GM19328 (cell line): Measurements from ENCODE around the gene SDK2.

Experiments
- ATAC-seq: cut with Tn5 transposase; IDR thresholded peaks from one replicate; pipeline ENCODE4 v1.9.1; 2021; ENCODE audit warnings: mild to moderate bottlenecking, moderate library complexity; ENCODE audit not compliant: unreplicated experiment

SDK2 gene

GRCh38 chr17:73566905-73567782 is 77.1 kb downstream of the SDK2 start:
- no peak for ATAC-seq

- no peak for ATAC-seq
Measured at GRCh38 chr17:73564843-73565242, 79.4 kb downstream of the SDK2 start.

DNA sequence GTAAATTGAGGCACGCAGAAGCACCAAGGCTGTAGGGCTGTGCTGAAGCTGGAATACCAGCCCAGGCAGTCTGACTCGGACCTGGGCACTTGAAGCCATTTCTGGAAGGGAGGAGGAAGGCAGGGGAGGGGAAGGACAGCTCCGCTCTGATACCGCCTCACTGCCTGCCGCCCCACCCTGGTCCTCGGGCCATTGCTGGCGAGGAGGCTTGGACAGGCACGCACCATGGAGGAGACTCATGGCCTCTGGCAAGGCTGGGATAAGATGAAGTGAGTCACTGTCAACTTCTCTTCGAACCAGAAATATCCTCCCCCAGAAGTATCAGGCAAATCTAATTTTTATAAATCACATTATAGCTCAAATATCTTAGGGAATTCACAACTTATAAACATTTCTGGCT is 81.3 kb downstream of the SDK2 start:
- no peak for ATAC-seq

DNA sequence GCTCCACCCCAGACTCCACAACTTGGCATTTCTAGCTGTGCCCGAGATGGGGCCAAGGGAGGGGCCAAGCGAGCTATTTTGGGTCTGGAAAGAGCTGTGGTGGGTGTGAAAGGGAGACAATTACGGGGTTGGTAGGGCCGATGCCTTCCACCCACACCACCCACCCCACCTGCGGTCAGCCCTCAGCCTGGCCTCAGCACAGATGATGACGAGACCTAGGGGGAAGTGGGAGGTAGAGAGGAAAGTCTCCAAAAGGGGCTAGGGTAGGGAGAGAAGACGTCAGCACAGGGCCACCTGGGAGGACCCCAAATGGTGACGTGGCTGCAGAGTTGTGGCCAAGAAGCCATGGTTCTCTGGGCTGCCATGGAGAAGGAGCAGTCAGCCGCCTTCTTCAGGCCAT is 83.1 kb downstream of the SDK2 start:
- no peak for ATAC-seq

- no peak for ATAC-seq
Measured at GRCh38 chr17:73560661-73561060, 83.6 kb downstream of the SDK2 start.

DNA sequence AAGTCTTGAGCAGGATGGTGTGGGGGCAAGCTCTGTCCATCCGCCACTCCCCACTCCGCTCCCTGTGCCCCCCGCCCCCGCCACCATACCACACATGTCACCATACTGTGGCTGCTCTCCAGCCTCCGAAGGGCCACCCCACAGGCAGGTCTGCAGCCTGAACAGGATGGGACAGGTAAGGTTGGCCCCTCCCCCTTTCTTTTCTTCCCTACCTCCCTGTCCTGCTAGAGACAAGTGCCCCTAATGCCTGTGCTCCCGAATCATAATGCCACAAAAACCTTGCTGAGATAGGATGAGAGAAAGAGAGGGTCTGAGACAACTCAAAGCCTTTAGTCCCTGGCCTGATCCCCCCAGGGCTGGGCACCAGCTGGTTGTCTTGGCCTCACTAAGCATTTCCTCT is 84.7 kb downstream of the SDK2 start:
- ATAC-seq: no peak

GRCh38 chr17:73555199-73555960 is 88.9 kb downstream of the SDK2 start:
- no peak for ATAC-seq

DNA sequence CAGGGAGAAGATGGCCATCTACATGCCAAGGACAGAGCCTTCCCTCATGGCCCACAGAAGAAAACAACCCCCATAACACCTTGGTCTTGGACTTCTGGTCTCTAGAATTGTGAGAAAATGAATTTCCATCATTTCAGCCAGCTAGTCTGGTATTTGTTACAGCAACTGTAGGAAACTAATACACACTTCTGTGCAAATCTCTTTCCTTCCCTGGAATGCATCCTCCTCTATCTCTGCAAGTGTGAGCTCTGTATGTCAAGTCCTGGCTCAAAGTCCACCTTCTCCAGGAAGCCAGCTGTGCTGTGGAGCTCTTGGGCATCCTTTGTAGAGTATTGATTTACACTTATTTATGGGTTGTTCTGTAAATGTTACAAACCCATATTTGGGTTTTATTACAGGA is 89.7 kb downstream of the SDK2 start:
- no peak for ATAC-seq

DNA sequence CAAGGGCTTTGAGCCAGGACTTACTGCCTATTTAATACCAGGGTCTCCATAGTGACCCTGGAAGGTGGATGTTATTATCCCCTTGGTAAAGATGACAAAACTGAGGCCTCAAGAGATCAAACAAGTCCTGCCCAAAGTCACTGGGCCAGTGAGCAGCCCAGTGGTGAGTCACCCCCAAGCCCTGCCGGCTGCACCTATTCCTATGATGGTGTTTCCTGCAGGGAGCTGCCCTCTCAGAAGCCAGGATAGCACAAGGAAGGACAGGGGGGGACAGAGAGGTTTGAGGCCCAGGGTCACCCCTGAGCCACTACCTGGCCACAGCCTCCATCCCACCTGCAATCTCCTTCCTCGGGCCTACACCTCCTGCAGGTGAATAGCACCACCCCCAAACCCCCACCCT is 90.9 kb downstream of the SDK2 start:
- ATAC-seq: no peak

DNA sequence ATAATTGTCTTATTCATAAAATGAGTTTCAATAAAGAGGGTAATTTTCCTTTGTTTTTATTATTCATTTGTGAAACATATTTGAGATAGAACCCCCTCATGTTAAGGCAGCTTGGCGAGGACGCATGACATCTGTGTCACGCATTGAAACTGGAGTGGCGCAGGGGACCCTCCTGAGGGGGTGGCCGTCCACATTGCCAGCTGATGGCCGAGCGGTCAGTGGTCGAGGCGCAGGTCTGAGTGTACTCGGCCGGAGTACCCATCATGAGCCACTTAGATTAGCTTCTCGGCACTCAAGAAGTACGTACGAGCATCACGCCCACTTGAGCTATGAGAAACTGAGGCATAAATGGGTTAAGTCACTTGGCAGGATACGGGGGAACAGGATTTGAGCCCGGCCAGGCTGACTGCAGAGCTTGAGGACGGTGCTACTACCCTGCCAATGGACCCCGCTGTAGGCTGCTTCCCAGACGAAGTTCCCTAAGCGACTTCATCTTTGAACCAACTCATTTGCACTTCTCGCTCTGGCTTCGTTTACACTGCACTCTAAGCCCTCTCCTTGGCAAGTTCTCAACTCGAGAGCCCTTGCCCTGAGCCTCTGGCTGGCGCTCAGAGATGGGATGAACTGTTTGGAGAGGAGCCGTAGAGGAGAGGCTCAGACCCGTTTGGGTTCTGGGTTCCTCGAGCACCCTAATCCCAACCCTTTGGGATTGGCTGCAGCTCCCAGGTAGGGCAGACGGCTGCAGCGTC is 91.8 kb downstream of the SDK2 start:
- ATAC-seq: no peak

GRCh38 chr17:73551759-73552158 is 92.5 kb downstream of the SDK2 start:
- no peak for ATAC-seq

GRCh38 chr17:73551144-73551543 is 93.1 kb downstream of the SDK2 start:
- no peak for ATAC-seq

- no peak for ATAC-seq
Measured at GRCh38 chr17:73550556-73550955, 93.7 kb downstream of the SDK2 start.

GRCh38 chr17:73549841-73550430 is 94.3 kb downstream of the SDK2 start:
- ATAC-seq: no peak

DNA sequence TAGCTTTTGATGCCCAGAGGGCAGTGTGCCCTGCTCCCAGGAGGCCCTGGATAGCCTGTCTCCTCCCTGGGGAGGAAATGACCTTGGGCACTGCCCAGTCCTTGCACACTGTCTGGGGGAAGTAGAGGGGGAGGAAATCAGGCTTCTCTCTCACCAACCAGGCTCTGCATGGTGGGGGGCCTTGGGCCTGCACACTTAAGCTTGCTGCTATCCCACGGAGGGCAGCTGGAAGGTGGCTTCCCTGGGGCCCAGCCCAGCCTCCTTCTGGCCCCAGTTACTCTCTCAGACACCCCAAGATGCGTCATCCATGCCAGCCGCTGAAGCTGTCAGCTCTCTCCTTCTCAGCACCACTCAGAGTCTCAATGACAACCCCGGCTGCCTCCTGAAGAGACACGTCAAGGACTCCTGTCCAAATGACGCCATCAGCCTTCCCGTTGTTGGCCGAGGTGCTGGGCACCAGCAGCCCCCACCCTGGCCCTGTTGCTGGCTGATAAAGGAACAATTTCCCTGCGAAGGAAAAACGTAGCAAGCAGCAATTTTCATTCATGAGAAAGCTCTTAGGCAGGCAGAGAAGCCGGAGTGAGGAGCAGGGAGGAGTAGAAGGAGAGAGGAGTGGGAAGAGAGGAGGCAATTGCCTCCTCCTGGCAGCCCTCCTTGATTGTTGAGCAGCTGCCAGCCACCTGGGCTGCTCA is 95.5 kb downstream of the SDK2 start:
- ATAC-seq: no peak

DNA sequence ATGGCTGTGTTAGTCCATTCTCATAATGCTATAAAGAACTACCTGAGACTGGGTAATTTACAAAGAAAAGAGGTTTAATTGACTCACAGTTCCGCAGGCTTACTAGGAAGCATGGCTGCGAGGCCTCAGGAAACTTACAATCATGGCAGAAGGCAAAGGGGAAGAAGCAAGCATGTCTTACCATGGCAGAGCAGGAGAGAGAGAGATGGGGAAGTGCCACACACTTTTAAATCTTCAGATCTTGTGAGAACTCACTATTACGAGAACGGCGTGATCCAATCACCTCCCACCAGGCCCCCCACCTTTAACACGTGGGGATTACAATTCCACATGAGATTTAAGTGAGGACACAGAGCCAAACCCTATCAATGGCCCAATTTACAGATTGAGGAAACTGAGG is 96.5 kb downstream of the SDK2 start:
- ATAC-seq: no peak

GRCh38 chr17:73546770-73547536 is 97.3 kb downstream of the SDK2 start:
- ATAC-seq: no peak

- ATAC-seq: no peak
Measured at GRCh38 chr17:73546114-73546513, 98.1 kb downstream of the SDK2 start.

GRCh38 chr17:73545109-73546032 is 98.9 kb downstream of the SDK2 start:
- no peak for ATAC-seq
